DND-41 (cell line): ENCODE measurements around the gene DPP9.

ENCODE experiments used
- ATAC-seq: fragments of 200-7000 bp; cut with Tn5 transposase; 3 replicates; pipeline ENCODE4 v1.9.1; 2021; ENCODE audit warnings: low read depth; ENCODE audit not compliant: insufficient read depth
- DNase-seq: peaks from one replicate; pipeline ENCODE4 v3.0.0-alpha.2; 2020
- H2AFZ ChIP-seq: 2 replicates; pipeline ENCODE4 v1.6.0; 2012; ENCODE audit warnings: low read depth, low read length
- H3K27ac ChIP-seq: 2 replicates; pipeline ENCODE4 v1.5.1; 2012; ENCODE audit warnings: low read length, inconsistent platforms
- H3K27me3 ChIP-seq: fragments of 200-600 bp; sonication (generic); 2 replicates; pipeline ENCODE4 v1.6.0; 2012; ENCODE audit warnings: low read length, mild to moderate bottlenecking, inconsistent platforms; ENCODE audit not compliant: insufficient read depth, poor library complexity
- H3K36me3 ChIP-seq: 2 replicates; pipeline ENCODE4 v1.5.1; 2012; ENCODE audit warnings: low read length, inconsistent platforms; ENCODE audit not compliant: insufficient read depth
- H3K4me1 ChIP-seq: 2 replicates; pipeline ENCODE4 v1.5.1; 2012; ENCODE audit warnings: mild to moderate bottlenecking, low read length; ENCODE audit not compliant: insufficient read depth
- H3K4me2 ChIP-seq: 2 replicates; pipeline ENCODE4 v1.6.0; 2012; ENCODE audit warnings: mild to moderate bottlenecking, moderate library complexity, low read length, inconsistent platforms; ENCODE audit not compliant: insufficient read depth
- H3K4me3 ChIP-seq, 2 experiments: fragments of 200-600 bp in 1 of 2; shearing (Covaris generic) in 1 of 2; 2 replicates each; pipeline ENCODE4 v1.5.1; 2012 to 2016; ENCODE audit warnings: inconsistent platforms in 2 of 2, low read length in 2 of 2, mild to moderate bottlenecking in 2 of 2, low read depth in 1 of 2, moderate library complexity in 1 of 2
- H3K79me2 ChIP-seq: 2 replicates; pipeline ENCODE4 v1.6.0; 2012; ENCODE audit warnings: low read length, inconsistent platforms; ENCODE audit not compliant: insufficient read depth
- H3K9ac ChIP-seq: 2 replicates; pipeline ENCODE4 v1.6.0; 2012; ENCODE audit warnings: low read depth, mild to moderate bottlenecking, inconsistent platforms, low read length, moderate library complexity
- H3K9me3 ChIP-seq: 2 replicates; pipeline ENCODE4 v1.5.1; 2012; ENCODE audit warnings: low read length, moderate library complexity, mild to moderate bottlenecking, inconsistent platforms; ENCODE audit not compliant: insufficient read depth, severe bottlenecking
- H4K20me1 ChIP-seq: 2 replicates; pipeline ENCODE4 v1.6.0; 2012; ENCODE audit warnings: low read length; ENCODE audit not compliant: insufficient read depth
- CTCF ChIP-seq: IDR thresholded peaks from 2 replicates; pipeline ENCODE4 v1.5.1; 2012; ENCODE audit warnings: borderline replicate concordance, low read length, moderate library complexity, mild to moderate bottlenecking; ENCODE audit not compliant: poor library complexity, severe bottlenecking; ENCODE audit errors: extremely low read depth
- EZH2 ChIP-seq: IDR thresholded peaks from 3 replicates; pipeline ENCODE4 v1.6.1; 2012; ENCODE audit warnings: borderline replicate concordance, low read depth, mild to moderate bottlenecking, moderate library complexity, low read length, inconsistent platforms; ENCODE audit not compliant: severe bottlenecking

The DPP9 gene

GRCh38 chr19:4701557-4701956 lies 22.1 kb downstream of the DPP9 start:
- DNase-seq, result no peak
- Histone ChIP-seq H3K4me2 (no peak overlapping the region), H3K36me3 (peaks cover 88% of the 10 kb centered on the region)

GRCh38 chr19:4700693-4700970 lies 23.0 kb downstream of the DPP9 start:
- Histone ChIP-seq H3K36me3 (peaks cover 82% of the 10 kb centered on the region), H3K4me1 (no peaks in the 10 kb centered on the region), H2AFZ (no peak overlapping the region), H3K27me3 (no peaks in the 10 kb centered on the region), H3K9me3 (no peaks in the 10 kb centered on the region), H3K79me2 (no peaks in the 10 kb centered on the region), H3K4me3 (no peak overlapping the region), H4K20me1 (peaks cover 8% of the 10 kb centered on the region; the same call in 1 of the 2 replicates), H3K9ac (no peak overlapping the region), H3K4me2 (no peak overlapping the region), H3K27ac (no peak overlapping the region)
- no peak for ATAC-seq
- no peak for DNase-seq
- TF ChIP-seq CTCF, result peak; percentile 19
- TF ChIP-seq EZH2, result no peak

More at GRCh38 chr19:4701557-4701956, 22.1 kb downstream of the DPP9 start:
- Histone ChIP-seq H3K79me2 (no peaks in the 10 kb centered on the region), H3K27ac (no peak overlapping the region), H3K9ac (no peak overlapping the region), H3K9me3 (no peaks in the 10 kb centered on the region), H3K27me3 (no peaks in the 10 kb centered on the region), H2AFZ (no peak overlapping the region), H3K4me1 (no peaks in the 10 kb centered on the region), H4K20me1 (peaks cover 8% of the 10 kb centered on the region; the same call in 1 of the 2 replicates), H3K4me3 (no peak overlapping the region)
- no peak for ATAC-seq
- no peak for TF ChIP-seq CTCF
- no peak for TF ChIP-seq EZH2

GRCh38 chr19:4699826-4700692 lies 23.6 kb downstream of the DPP9 start:
- DNase-seq, result no peak

More at GRCh38 chr19:4699826-4700692, 23.6 kb downstream of the DPP9 start:
- Histone ChIP-seq H3K27me3 (no peaks in the 10 kb centered on the region), H3K9me3 (no peaks in the 10 kb centered on the region), H2AFZ (no peak overlapping the region), H3K4me3 (no peak overlapping the region), H3K36me3 (peaks cover 82% of the 10 kb centered on the region), H3K79me2 (no peaks in the 10 kb centered on the region), H3K27ac (no peak overlapping the region), H3K9ac (no peak overlapping the region), H3K4me2 (no peak overlapping the region), H3K4me1 (no peaks in the 10 kb centered on the region), H4K20me1 (peaks cover 9% of the 10 kb centered on the region; the same call in 1 of the 2 replicates)
- TF ChIP-seq EZH2 (no peak), CTCF (no peak)
- no peak for ATAC-seq
